H1 (cell line): Measurements from ENCODE around the gene PAX7. TPM values are rescaled to one million over a fixed set of nuclear protein-coding genes. Genes with fewer than 3 reads are reported as not detected.

Experiments used
- CTCF ChIA-PET: fragments of 300-600 bp; sonication (Branson Sonifier 250); formaldehyde crosslinking; loops from one replicate; lab custom pipeline; 2021; ENCODE audit not compliant: partially characterized antibody; lab: Charles Lee
- POLR2A ChIA-PET: fragments of 300-600 bp; sonication (Branson Sonifier 250); formaldehyde crosslinking; loops from one replicate; lab custom pipeline; 2021; ENCODE audit warnings: inconsistent platforms; ENCODE audit not compliant: partially characterized antibody; lab: Charles Lee
- DNase-seq, 2 experiments: peaks; one replicate each; pipeline versions ENCODE4 v3.0.0 to v3.0.0-alpha.2; 2010 to 2022; ENCODE audit warnings: low spot score in 2 of 2, low read depth in 1 of 2, mixed read lengths in 1 of 2
- FAIRE-seq: peaks from 2 replicates; lab custom pipeline; 2011; peaks lifted over from hg19 to GRCh38; lab: Jason Lieb, UNC
- H2AFZ ChIP-seq: 2 replicates; pipeline ENCODE4 v1.8.1; 2012; ENCODE audit warnings: low read length, inconsistent platforms
- H2AK5ac ChIP-seq: 2 replicates; pipeline ENCODE4 v1.6.1; 2013; ENCODE audit warnings: low read depth, low read length
- H2BK120ac ChIP-seq: replicated peaks from 2 replicates; pipeline ENCODE3; 2013; ENCODE audit warnings: low read depth, low read length, inconsistent platforms
- H2BK12ac ChIP-seq: 2 replicates; pipeline ENCODE4 v1.6.1; 2013; ENCODE audit warnings: low read depth, low read length
- H2BK15ac ChIP-seq: 2 replicates; pipeline ENCODE4 v1.6.1; 2013; ENCODE audit warnings: low read length
- H2BK20ac ChIP-seq: 2 replicates; pipeline ENCODE4 v1.6.1; 2013; ENCODE audit warnings: low read length
- H2BK5ac ChIP-seq: 2 replicates; pipeline ENCODE4 v1.6.1; 2013; ENCODE audit warnings: low read depth, low read length
- H3K14ac ChIP-seq: 2 replicates; pipeline ENCODE4 v1.6.1; 2013; ENCODE audit warnings: inconsistent platforms; ENCODE audit not compliant: insufficient read length
- H3K18ac ChIP-seq: 2 replicates; pipeline ENCODE4 v1.6.1; 2013; ENCODE audit warnings: low read length; ENCODE audit errors: extremely low read depth
- H3K23ac ChIP-seq: 2 replicates; pipeline ENCODE4 v1.6.1; 2013; ENCODE audit warnings: inconsistent platforms; ENCODE audit not compliant: insufficient read length
- H3K23me2 ChIP-seq: 2 replicates; pipeline ENCODE4 v1.6.1; 2013; ENCODE audit warnings: low read depth, low read length
- H3K27ac ChIP-seq: 2 replicates; pipeline ENCODE4 v1.6.1; 2011; ENCODE audit warnings: low read depth, low read length, inconsistent platforms
- H3K27me3 ChIP-seq, 4 experiments: replicated peaks in 1 of 4; 1 replicate in 1 of 4; 2 replicates in 3 of 4; pipeline versions ENCODE4 v1.6.1 to v1.8.1; 2011 to 2013; ENCODE audit warnings: low read length in 3 of 4, mild to moderate bottlenecking in 3 of 4, inconsistent platforms in 2 of 4, mixed read lengths in 2 of 4, moderate library complexity in 1 of 4; ENCODE audit not compliant: control insufficient read depth in 3 of 4, insufficient read depth in 3 of 4; ENCODE audit errors: extremely low read depth in 1 of 4
- H3K36me3 ChIP-seq, 4 experiments: 2 replicates each; pipeline versions ENCODE4 v1.6.1 to v1.8.1; 2011 to 2013; ENCODE audit warnings: mild to moderate bottlenecking in 4 of 4, low read length in 3 of 4, moderate library complexity in 2 of 4, control low read depth in 1 of 4, inconsistent platforms in 1 of 4; ENCODE audit not compliant: insufficient read depth in 4 of 4, control insufficient read depth in 2 of 4
- H3K4ac ChIP-seq: replicated peaks from 2 replicates; pipeline ENCODE3; 2013; ENCODE audit warnings: low read length, low read depth, mixed read lengths, inconsistent platforms; ENCODE audit not compliant: insufficient read length
- H3K4me1 ChIP-seq, 4 experiments: replicated peaks in 1 of 4; 1 replicate in 1 of 4; 2 replicates in 3 of 4; pipeline versions ENCODE4 v1.6.1 to v1.8.1; 2011 to 2013; ENCODE audit warnings: low read length in 3 of 4, inconsistent platforms in 2 of 4, mixed read lengths in 1 of 4; ENCODE audit not compliant: insufficient read depth in 4 of 4, control insufficient read depth in 3 of 4
- H3K4me2 ChIP-seq, 2 experiments: 2 replicates each; pipeline versions ENCODE4 v1.6.1 to v1.8.1; 2011 to 2013; ENCODE audit warnings: low read depth in 2 of 2, low read length in 2 of 2, control low read depth in 1 of 2, inconsistent platforms in 1 of 2, mild to moderate bottlenecking in 1 of 2; ENCODE audit not compliant: insufficient read depth in 1 of 2
- H3K4me3 ChIP-seq, 4 experiments: fragments of 200-600, 300-600 bp in 1 of 4; sonication (generic), shearing (Covaris generic), sonication (Bioruptor Twin) in 1 of 4; 2 replicates each; pipeline versions ENCODE4 v1.5.1 to v1.8.1; 2011 to 2016; ENCODE audit warnings: low read length in 4 of 4, low read depth in 3 of 4, control low read depth in 2 of 4, inconsistent platforms in 2 of 4, mild to moderate bottlenecking in 2 of 4, mixed read lengths in 1 of 4, moderate library complexity in 1 of 4; ENCODE audit not compliant: insufficient read depth in 2 of 4; ENCODE audit errors: extremely low read depth in 1 of 4
- H3K56ac ChIP-seq: replicated peaks from 2 replicates; pipeline ENCODE3; 2013; ENCODE audit warnings: low read depth, mild to moderate bottlenecking, mixed read lengths, low read length, inconsistent platforms; ENCODE audit not compliant: insufficient read length
- H3K79me1 ChIP-seq: 2 replicates; pipeline ENCODE4 v1.6.1; 2013; ENCODE audit warnings: low read depth, low read length, control low read depth
- H3K79me2 ChIP-seq, 2 experiments: 2 replicates each; pipeline versions ENCODE4 v1.6.1 to v1.8.1; 2012 to 2013; ENCODE audit warnings: low read length in 2 of 2, mild to moderate bottlenecking in 2 of 2, inconsistent platforms in 1 of 2; ENCODE audit not compliant: insufficient read depth in 2 of 2, control insufficient read depth in 1 of 2
- H3K9ac ChIP-seq, 4 experiments: replicated peaks in 1 of 4; 1 replicate in 1 of 4; 2 replicates in 3 of 4; pipeline versions ENCODE4 v1.6.1 to v1.8.1; 2011 to 2013; ENCODE audit warnings: low read depth in 3 of 4, low read length in 3 of 4, control low read depth in 2 of 4, mild to moderate bottlenecking in 2 of 4, moderate library complexity in 2 of 4, inconsistent platforms in 1 of 4; ENCODE audit errors: extremely low read depth in 1 of 4
- H3K9me3 ChIP-seq, 2 experiments: 2 replicates each; pipeline versions ENCODE4 v1.6.1 to v1.8.1; 2012 to 2013; ENCODE audit warnings: mild to moderate bottlenecking in 2 of 2, moderate library complexity in 2 of 2, control low read depth in 1 of 2, inconsistent platforms in 1 of 2, low read depth in 1 of 2, low read length in 1 of 2, mixed read lengths in 1 of 2; ENCODE audit not compliant: insufficient read depth in 2 of 2
- H4K20me1 ChIP-seq, 2 experiments: replicated peaks in 1 of 2; 2 replicates each; pipeline versions ENCODE3 to v1.8.1; 2011 to 2013; ENCODE audit warnings: inconsistent platforms in 2 of 2, low read length in 2 of 2, mild to moderate bottlenecking in 1 of 2; ENCODE audit not compliant: insufficient read depth in 2 of 2, control insufficient read depth in 1 of 2
- H4K5ac ChIP-seq: 2 replicates; pipeline ENCODE4 v1.6.1; 2013; ENCODE audit warnings: low read length, low read depth, mixed read lengths, inconsistent platforms; ENCODE audit not compliant: insufficient read length
- H4K8ac ChIP-seq: 2 replicates; pipeline ENCODE4 v1.8.0; 2013; ENCODE audit warnings: mild to moderate bottlenecking, moderate library complexity, low read length, inconsistent platforms; ENCODE audit not compliant: insufficient read depth; ENCODE audit errors: extremely low read depth
- H4K91ac ChIP-seq: replicated peaks from 2 replicates; pipeline ENCODE3; 2013; ENCODE audit warnings: low read length, mixed read lengths, inconsistent platforms; ENCODE audit not compliant: insufficient read length
- WGBS, 2 experiments: shearing (Covaris generic) in 1 of 2; methylation state at CpG; one replicate each; pipeline versions ENCODE4 v1.1.6 to v1.1.7; 2013 to 2015; ENCODE audit warnings: low lambda C conversion rate in 2 of 2, mixed read lengths in 2 of 2, inconsistent platforms in 1 of 2, low coverage in 1 of 2, missing lambda C conversion rate in 1 of 2; ENCODE audit not compliant: insufficient replicate concordance in 2 of 2, insufficient coverage in 1 of 2, insufficient read length in 1 of 2; ENCODE audit errors: extremely low coverage in 1 of 2, missing lambda C conversion rate in 1 of 2; 5-methylcytosine and 5-hydroxymethylcytosine counted together
- polyA plus RNA-seq, 7 experiments: library from polyadenylated mRNA; depleted of rRNA in 3 of 7; stranded (reverse) in 5 of 7; unstranded in 2 of 7; fragments of >200 nt in 5 of 7; fragments of 200-250 nt in 2 of 7; gene quantifications; 1 replicate in 5 of 7; 2 replicates in 1 of 7; 4 replicates in 1 of 7; pipeline versions ENCODE4 v1.2.1 to v1.2.3, GENCODE V29; 2011 to 2013; ENCODE audit warnings: missing spikeins in 2 of 7, mixed read lengths in 2 of 7
- total RNA-seq: library from RNA; stranded (reverse); fragmentation: NEBNext Ultra II Directional; extraction: Animal tissue kit (Norgen Biotek cat#: 25700); gene quantifications from 2 replicates; pipeline ENCODE4 v1.2.1, GENCODE V29; 2021

The PAX7 gene
- total and polyA plus RNA-seq, 2 of the 8 experiments (the other 6 are each of a cell fraction or from before 2014, with no cell fraction given): not detected

GRCh38 chr1:18611311-18611710 is 19.3 kb upstream of the PAX7 start:
- Histone ChIP-seq H3K9me3 (no peaks in the 10 kb centered on the region), H3K4me3 (no peak overlapping the region), H3K79me2 (no peaks in the 10 kb centered on the region), H4K8ac (no peak overlapping the region), H3K9ac (no peak overlapping the region), H3K27ac (no peak overlapping the region), H2AK5ac (no peak overlapping the region), H3K18ac (no peak overlapping the region), H3K4ac (no peak overlapping the region), H3K4me1 (0 out of 7 replicates have a peak, but pooled peaks cover 0 to 3% (median 0%) of the 10 kb centered on the region in 4 experiments), H3K79me1 (no peaks in the 10 kb centered on the region), H3K56ac (no peak overlapping the region), H4K91ac (no peak overlapping the region), H2BK15ac (no peak overlapping the region), H2AFZ (no peak overlapping the region), H3K27me3 (peaks cover 0 to 5% (median 0%) of the 10 kb centered on the region in 4 experiments; a peak in 3 of 7 replicates), H2BK20ac (no peak overlapping the region), H3K14ac (no peak overlapping the region), H3K23me2 (no peaks in the 10 kb centered on the region; the same call in 1 of the 2 replicates), H2BK12ac (no peak overlapping the region), H3K23ac (no peak overlapping the region), H3K36me3 (no peaks in the 10 kb centered on the region), H2BK5ac (no peak overlapping the region), H2BK120ac (no peak overlapping the region), H3K4me2 (no peak overlapping the region), H4K20me1 (no peaks in the 10 kb centered on the region), H4K5ac (no peak overlapping the region)
- 84% methylated on average over 8 of the region's 8 CpGs; no CpG with 5 or more reads in 1 of the 2 experiments for WGBS, 2 experiments
- ChIA-PET POLR2A (no interaction called here), CTCF (interaction anchor here (1.0 to 3.9 kb wide), 2 partner anchors 12 to 14 kb away, joined by 3 to 12 read pairs; no protein-coding TSS in a partner anchor)
- DNase-seq: no peak
- FAIRE-seq: no peak
